HT-29 (cell line): Measurements from ENCODE around the gene SLC16A3. TPM values are rescaled to one million over a fixed set of nuclear protein-coding genes. Genes with fewer than 3 reads are reported as not detected.

Experiments
- DNase-seq: peaks from one replicate; pipeline ENCODE4 v3.0.0-alpha.2; 2015; ENCODE audit warnings: low spot score
- total RNA-seq: library from RNA; depleted of rRNA; stranded (reverse); fragments of >200 nt; shearing (Covaris generic); gene quantifications from 2 replicates; pipeline ENCODE4 v1.2.3, GENCODE V29; 2014

The SLC16A3 gene
- total RNA-seq, 1 experiment from 2014 or later: 156 TPM

DNA sequence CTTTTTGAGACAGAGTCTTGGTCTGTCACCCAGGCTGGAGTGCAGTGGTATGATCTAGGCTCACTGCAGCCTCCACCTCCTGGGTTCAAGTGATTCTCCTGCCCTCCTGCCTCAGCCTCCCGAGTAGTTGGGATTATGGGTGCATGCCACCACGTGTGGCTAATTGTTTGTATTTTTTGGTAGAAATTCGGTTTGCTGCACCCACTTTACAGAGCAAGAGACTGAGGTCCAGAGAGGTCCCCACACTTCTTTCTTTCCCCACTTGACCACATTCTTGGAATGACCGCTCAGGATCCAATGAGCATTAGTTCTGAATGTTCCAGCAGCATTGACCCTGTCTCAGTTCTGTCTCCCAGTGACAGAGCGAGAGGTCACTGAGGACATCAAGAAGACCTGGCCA lies 5.3 kb upstream of the SLC16A3 start:
- DNase-seq: no peak

GRCh38 chr17:82224666-82225065 lies 4.2 kb upstream of the SLC16A3 start:
- DNase-seq: no peak

GRCh38 chr17:82225368-82226029 lies 3.3 kb upstream of the SLC16A3 start:
- no peak for DNase-seq

DNA sequence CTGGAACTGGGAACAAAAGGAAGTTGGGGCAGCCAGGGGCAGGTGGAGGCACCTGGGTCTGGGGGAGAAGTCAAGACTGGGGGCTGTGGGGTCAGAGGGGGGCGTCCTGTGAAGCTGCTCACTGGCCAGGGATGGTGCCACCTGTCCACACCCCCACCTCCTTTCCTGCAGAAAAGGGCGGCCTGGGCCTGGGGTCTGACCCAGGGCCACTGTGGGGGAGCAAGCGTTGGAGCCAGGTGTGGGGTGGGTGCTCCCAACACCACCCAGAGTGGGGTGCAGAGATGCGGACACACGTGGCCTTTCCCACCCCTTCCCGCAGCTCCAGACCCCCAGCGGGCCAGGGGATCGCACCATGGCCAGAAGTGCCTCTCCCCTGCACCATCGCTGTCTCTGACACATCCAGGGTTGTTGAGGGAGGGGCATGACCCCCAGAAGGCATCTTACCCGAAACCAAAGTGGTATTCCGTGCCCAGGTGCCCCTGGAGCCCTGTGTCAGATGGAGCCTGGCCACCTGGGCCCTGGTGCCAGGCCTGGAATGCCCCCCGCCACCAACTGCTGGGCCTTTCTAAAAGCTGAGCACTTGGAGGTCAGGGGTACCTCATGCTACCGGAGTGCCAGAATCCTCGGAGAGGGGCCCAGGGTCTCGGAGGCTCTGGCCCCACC lies 2.6 kb upstream of the SLC16A3 start:
- no peak for DNase-seq

DNA sequence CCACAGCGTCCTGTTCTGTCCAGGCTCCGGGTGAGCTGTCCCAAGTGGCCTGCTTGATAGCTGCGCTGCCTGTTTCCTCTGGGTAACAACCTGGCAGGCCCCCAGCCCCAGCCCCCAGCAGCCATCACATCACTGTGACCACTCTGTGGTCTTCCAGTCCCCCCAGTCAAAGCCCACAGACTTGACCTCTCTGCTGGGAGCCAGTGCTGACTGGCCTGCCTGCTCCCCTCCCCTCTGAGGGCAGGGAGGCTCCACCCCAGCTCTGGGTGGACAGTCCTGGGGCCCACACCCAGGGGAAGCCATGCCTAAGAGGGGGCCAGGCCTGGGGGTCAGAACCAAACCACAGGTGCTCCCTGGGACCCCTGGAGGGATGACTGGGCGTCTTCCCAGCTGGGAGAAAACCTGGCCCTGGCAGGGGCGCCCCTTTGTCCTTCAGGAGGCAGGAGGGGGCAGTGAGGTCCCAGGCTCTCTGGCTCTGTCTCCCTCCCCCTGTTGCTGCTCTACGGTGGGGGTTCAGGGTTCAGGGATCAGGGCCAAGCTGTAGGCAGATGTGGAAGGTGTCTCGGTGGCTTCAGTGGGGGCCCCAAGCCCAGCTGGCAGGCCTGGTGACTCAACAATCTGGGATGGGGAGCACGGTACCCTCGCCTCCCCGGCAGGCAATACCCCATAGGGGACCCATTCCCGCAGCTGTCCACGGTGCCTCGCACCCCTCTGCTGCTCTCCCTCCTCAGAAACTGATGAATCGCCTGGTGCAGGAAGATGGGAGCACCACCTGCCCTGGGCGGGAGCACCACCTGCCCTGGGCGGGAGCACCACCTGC lies 1.8 kb upstream of the SLC16A3 start:
- no peak for DNase-seq

DNA sequence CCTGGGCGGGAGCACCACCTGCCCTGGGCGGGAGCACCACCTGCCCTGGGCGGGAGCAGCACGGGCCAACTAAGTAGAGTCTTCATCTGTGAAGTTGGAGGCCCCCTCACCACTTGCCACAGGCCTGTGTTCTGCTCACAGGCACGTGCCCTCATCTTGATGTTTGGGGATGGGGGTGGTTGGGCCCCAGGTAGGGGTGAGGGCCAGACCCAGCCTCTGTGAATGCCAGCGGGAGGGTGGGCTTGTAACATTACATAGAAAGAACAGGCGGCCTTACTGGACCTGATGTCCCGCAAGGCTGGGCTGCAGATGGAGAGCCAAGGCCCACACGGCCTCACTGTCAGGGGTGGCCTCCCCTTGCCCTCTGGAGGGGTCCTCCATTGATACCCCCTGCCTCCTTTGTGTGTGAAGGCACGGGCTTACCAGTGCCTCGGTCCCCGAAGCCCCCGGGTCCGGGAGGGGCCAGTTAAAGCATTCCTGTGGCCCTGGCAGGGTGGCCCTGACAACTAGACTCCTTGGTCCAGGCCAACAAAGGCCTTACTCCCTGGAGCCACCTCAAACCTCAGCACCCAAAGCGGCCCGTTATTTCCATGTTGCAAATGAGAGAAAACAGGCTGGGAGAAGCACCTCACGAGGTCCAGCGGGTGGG lies 1.1 kb upstream of the SLC16A3 start:
- no peak for DNase-seq

- peak; percentile 54 for DNase-seq
Measured at GRCh38 chr17:82228278-82228841, 482 bp upstream of the SLC16A3 start.

DNA sequence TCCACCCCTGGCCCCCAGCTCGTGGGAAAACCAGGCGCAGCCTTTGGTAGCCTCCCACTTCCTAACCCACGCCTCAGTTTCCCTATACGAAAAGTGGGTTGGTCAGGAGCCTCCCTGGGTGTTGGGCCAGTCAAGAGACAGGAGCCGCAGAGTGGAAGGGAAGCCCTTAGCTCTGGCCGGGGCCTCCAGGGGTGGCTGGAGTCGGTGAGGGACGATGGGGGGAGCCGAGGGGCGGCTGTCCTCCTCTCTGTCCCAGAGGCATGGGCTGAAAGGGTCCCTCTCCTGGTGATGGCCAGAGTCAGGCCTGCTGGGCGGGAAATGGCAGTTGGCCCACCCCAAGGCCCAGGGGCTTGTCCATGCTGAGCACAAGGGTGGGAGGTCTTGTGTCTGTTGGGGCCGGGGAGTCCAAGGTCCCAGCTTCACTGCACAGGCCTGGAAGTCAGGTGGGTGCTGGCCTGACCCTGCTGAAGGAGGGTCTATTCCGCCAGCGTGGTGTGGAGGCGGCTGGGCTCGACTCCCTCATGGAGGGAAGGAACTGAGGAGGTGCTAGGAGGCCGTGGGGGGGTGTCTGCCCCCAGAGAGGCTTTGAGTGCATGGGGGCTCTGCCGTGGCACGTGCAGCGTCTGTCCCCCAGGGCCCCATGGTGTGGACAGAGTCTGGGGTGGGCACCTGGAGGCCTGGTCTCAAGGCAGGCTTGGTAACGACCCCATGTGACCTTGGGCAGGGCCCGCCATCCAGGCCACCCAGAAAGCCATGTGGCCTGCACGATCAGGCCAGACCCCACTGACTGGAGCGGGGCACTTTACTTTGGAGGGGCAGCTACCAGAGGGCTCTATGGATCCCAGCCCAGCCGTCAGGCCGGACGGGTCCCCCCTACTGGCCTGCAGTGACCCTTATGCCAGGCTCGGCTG lies 1.1 kb downstream of the SLC16A3 start:
- DNase-seq: no peak

DNA sequence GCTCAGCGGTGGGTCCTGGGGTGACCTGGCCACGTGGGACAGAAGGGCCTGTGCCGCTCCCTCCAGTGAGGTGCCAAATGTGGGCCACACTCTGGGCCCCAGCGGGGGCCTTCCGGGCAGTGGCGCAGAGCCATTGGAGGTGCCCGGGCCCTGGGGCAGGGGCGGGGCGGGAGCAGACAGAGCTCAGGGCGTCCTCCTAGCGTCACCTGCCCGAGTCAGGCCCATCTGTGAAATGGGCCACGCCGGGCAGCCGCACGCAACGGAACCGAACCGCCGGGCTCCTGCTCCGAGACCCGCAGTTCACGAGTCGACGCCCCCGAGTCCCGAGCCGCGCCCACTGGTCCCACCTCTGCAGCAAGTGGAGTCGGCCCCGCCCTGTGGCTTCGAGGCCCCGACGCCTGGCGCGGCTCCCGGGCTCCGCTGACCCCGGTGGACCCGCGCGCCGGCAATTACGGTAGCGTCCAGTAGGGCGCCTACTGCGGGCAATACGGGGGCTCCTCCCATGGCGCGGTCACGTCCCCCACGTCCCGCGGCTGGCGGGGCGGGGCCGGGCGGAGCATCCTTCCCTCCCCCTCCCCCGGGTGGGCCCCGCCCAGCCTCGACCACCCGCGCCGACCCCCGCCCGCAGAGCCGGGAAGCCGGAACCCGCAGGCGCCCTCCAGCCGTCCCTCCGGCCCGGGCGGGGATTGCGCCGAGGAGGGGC lies 1.9 kb downstream of the SLC16A3 start:
- peak; percentile 77 for DNase-seq

- DNase-seq: peak; percentile 59
Measured at GRCh38 chr17:82231312-82231561, 2.4 kb downstream of the SLC16A3 start.

- DNase-seq: peak; percentile 78
Measured at GRCh38 chr17:82231562-82232321, 2.9 kb downstream of the SLC16A3 start.

- no peak for DNase-seq
Measured at GRCh38 chr17:82232322-82232820, 3.5 kb downstream of the SLC16A3 start.

GRCh38 chr17:82232876-82233785 lies 4.3 kb downstream of the SLC16A3 start:
- no peak for DNase-seq

- no peak for DNase-seq
Measured at GRCh38 chr17:82234211-82235055, 5.6 kb downstream of the SLC16A3 start.

DNA sequence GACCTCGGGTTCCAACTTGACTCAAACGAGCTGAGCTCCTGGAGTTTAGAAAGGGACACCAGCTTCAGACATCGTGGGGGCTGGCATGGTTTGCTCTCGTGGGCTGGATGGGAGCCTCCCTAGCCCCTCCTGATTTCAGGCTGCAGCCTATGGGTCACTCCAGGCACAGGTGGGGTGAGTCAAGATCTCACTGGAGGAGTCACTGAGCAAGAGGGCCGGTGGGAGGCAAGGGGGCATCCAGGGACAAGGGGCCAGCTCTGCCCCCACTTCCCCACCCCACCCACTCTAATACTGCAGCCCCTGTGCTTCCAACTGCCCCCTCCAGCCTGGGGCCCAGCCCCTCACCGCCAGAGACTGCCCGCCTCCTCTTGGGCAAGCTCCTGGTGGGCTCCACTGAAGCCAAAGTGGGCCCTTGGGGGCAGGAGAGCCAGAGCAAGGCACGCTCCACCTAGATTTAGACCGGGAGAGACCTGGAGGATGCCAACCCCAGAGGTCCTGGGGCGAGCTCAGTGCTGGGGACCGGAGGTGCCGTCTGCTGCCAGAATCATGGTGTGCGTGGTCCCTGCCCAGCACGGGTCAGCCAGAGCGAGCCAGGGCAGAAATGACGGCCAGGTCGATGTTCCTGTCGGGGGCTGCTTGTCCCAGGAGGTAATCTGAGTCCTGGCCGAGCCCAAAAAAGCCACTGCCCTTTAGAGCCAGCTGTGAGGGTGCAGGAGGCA lies 6.4 kb downstream of the SLC16A3 start:
- no peak for DNase-seq

- DNase-seq: peak; percentile 67
Measured at GRCh38 chr17:82235775-82236141, 6.9 kb downstream of the SLC16A3 start.
